PFSK-1 (cell line): ENCODE results near the gene PRSS33.

ENCODE experiments used
- FOXP2 ChIP-seq: optimal IDR thresholded peaks from 2 replicates; pipeline ENCODE3; 2011; ENCODE audit warnings: borderline replicate concordance, control low read depth, inconsistent platforms; ENCODE audit not compliant: insufficient read depth; ENCODE audit errors: extremely low read length, extremely low read depth
- POLR2AphosphoS5 ChIP-seq: IDR thresholded peaks from 2 replicates; pipeline ENCODE4 v1.6.1; 2012; ENCODE audit warnings: low read depth, mild to moderate bottlenecking, control low read depth, low read length, moderate library complexity
- REST ChIP-seq, 2 experiments: IDR thresholded peaks; 2 replicates each; pipeline versions ENCODE4 v1.6.1 to v1.8.0; 2011 to 2012; ENCODE audit warnings: low read depth in 2 of 2, low read length in 2 of 2, control low read depth in 1 of 2, inconsistent platforms in 1 of 2, mild to moderate bottlenecking in 1 of 2, moderate library complexity in 1 of 2; ENCODE audit not compliant: insufficient read depth in 1 of 2
- SIN3A ChIP-seq: IDR thresholded peaks from 2 replicates; pipeline ENCODE4 v1.6.1; 2012; ENCODE audit warnings: mild to moderate bottlenecking, low read length, moderate library complexity, borderline replicate concordance; ENCODE audit not compliant: insufficient read depth
- TAF1 ChIP-seq: IDR thresholded peaks from 2 replicates; pipeline ENCODE4 v1.6.1; 2012; ENCODE audit warnings: low read length, control low read depth, borderline replicate concordance; ENCODE audit not compliant: insufficient read depth

Gene PRSS33

GRCh38 chr16:2822158-2822495 lies 34.8 kb upstream of the PRSS33 start:
- TF ChIP-seq TAF1: no peak

GRCh38 chr16:2821487-2822157 lies 34.3 kb upstream of the PRSS33 start:
- TF ChIP-seq TAF1 (no peak), POLR2AphosphoS5 (no peak), SIN3A (no peak), FOXP2 (no peak), REST (IDR thresholded peaks at IDR 0.05; ENCODE audit: insufficient read depth in 1 of 2, low read depth in 2 of 2, low read length in 2 of 2) (no peak)

- no peak for TF ChIP-seq FOXP2
- TF ChIP-seq POLR2AphosphoS5: no peak
- TF ChIP-seq TAF1: no peak
- TF ChIP-seq SIN3A: no peak
- TF ChIP-seq REST (IDR thresholded peaks at IDR 0.05; ENCODE audit: insufficient read depth in 1 of 2, low read depth in 2 of 2, low read length in 2 of 2): no peak
Measured at GRCh38 chr16:2820836-2821486, 33.6 kb upstream of the PRSS33 start.

GRCh38 chr16:2819939-2820835 lies 32.8 kb upstream of the PRSS33 start:
- TF ChIP-seq FOXP2 (no peak), SIN3A (no peak), TAF1 (no peak), POLR2AphosphoS5 (no peak), REST (IDR thresholded peaks at IDR 0.05; ENCODE audit: insufficient read depth in 1 of 2, low read depth in 2 of 2, low read length in 2 of 2) (no peak)

- no peak for TF ChIP-seq SIN3A
- no peak for TF ChIP-seq FOXP2
- no peak for TF ChIP-seq POLR2AphosphoS5
- TF ChIP-seq REST (IDR thresholded peaks at IDR 0.05; ENCODE audit: insufficient read depth in 1 of 2, low read depth in 2 of 2, low read length in 2 of 2): no peak
- no peak for TF ChIP-seq TAF1
Measured at GRCh38 chr16:2819179-2819938, 32.0 kb upstream of the PRSS33 start.
